ENCODE data around the gene XKR7.

- TF ChIP-seq, protein P1, sequence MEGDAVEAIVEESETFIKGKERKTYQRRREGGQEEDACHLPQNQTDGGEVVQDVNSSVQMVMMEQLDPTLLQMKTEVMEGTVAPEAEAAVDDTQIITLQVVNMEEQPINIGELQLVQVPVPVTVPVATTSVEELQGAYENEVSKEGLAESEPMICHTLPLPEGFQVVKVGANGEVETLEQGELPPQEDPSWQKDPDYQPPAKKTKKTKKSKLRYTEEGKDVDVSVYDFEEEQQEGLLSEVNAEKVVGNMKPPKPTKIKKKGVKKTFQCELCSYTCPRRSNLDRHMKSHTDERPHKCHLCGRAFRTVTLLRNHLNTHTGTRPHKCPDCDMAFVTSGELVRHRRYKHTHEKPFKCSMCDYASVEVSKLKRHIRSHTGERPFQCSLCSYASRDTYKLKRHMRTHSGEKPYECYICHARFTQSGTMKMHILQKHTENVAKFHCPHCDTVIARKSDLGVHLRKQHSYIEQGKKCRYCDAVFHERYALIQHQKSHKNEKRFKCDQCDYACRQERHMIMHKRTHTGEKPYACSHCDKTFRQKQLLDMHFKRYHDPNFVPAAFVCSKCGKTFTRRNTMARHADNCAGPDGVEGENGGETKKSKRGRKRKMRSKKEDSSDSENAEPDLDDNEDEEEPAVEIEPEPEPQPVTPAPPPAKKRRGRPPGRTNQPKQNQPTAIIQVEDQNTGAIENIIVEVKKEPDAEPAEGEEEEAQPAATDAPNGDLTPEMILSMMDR (IDR thresholded peaks at IDR 0.05) = no peak
- TF ChIP-seq POLR2A (IDR thresholded peaks at IDR 0.05) (no peak), POLR2AphosphoS5 (IDR thresholded peaks at IDR 0.05) (no peak)
Observed at GRCh38 chr20:32027643-32028042, 59.7 kb downstream of the XKR7 start.
